CD4-positive, alpha-beta T cell treated with Interferon alpha-2 for 1 hour (primary cell): Measurements from ENCODE around the gene PSMD4.
A peak's percentile ranks its signal among the peaks of the same experiment; 100 is the strongest.
"Not testable (repeated sequence)": the region's sequence is repeated elsewhere in the genome, so short reads cannot be mapped to it uniquely, and the experiment has no call there.

ENCODE experiments used
- DNase-seq, 2 donors: peaks; one replicate each; pipeline ENCODE4 v3.0.0-alpha.2; 2020 to 2022

PSMD4 gene

GRCh38 chr1:151275341-151275740, 20.8 kb downstream of the PSMD4 start:
- DNase-seq: not testable (repeated sequence)

GRCh38 chr1:151277249-151277648, 22.7 kb downstream of the PSMD4 start:
- DNase-seq: peak; percentile 12 to 45

GRCh38 chr1:151281225-151281968, 26.9 kb downstream of the PSMD4 start:
- DNase-seq: peak; percentile 93 to 97

GRCh38 chr1:151281969-151282882, 27.7 kb downstream of the PSMD4 start, which contains the start of gene ZNF687:
Gene ZNF687, plus strand, starts transcription at chr1:151282299. Its CDS starts 3,993 bp downstream, at chr1:151286292.
- DNase-seq: peak; percentile 99

GRCh38 chr1:151282883-151283725, 28.6 kb downstream of the PSMD4 start:
- peak; percentile 30 to 34 for DNase-seq

GRCh38 chr1:151284013-151284577, 29.6 kb downstream of the PSMD4 start:
- no peak for DNase-seq

- DNase-seq: no peak
Measured at GRCh38 chr1:151286619-151287340, 32.2 kb downstream of the PSMD4 start.

- DNase-seq: no peak
Measured at GRCh38 chr1:151287341-151287699, 32.8 kb downstream of the PSMD4 start.

- no peak for DNase-seq
Measured at GRCh38 chr1:151287767-151288500, 33.4 kb downstream of the PSMD4 start.

GRCh38 chr1:151288502-151288901, 34.0 kb downstream of the PSMD4 start:
- no peak for DNase-seq

- no peak for DNase-seq
Measured at GRCh38 chr1:151289080-151289935, 34.8 kb downstream of the PSMD4 start.

GRCh38 chr1:151289991-151290708, 35.6 kb downstream of the PSMD4 start:
- DNase-seq: no peak

- no peak for DNase-seq
Measured at GRCh38 chr1:151290709-151291303, 36.3 kb downstream of the PSMD4 start.

GRCh38 chr1:151292207-151293030, 37.9 kb downstream of the PSMD4 start:
- no peak for DNase-seq

- no peak for DNase-seq
Measured at GRCh38 chr1:151293093-151293492, 38.6 kb downstream of the PSMD4 start.

- no peak for DNase-seq
Measured at GRCh38 chr1:151294742-151295462, 40.4 kb downstream of the PSMD4 start.

GRCh38 chr1:151309811-151310323, 55.3 kb downstream of the PSMD4 start:
- DNase-seq: no peak
